ENCODE measurements around the gene POU3F1.

The POU3F1 gene

DNA sequence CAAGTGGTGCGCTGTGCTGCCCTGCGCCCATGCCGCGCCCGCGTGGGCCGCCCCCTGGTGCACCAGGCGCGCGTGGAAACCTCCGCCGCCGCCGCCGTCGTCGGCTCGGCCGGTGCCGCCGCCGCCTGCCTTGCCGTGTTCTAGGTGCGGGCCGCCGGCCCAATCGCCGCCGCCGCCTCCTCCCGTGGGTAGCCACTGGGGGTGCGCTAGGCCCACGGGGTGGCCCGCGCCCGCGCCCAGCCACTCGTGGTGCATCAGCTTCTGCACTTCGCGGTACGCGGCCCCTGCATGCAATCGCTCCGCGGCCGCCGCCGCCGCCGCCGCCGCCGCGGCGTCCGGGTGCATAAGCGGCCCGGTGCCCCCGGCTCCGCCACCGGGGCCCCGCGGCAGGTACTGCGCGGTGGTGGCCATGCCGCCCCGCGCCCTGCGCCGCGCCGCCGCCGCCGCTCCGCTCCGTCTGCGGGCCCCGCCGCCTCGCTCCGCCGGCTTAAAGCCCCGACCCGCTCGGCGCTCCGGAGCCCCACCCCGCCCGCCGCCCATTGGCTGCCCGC lies at the start of gene POU3F1:
Gene POU3F1, minus strand, starts transcription at position 461 of the 551 bp plus-strand sequence. Its CDS starts 50 bp downstream, at position 411.
- DNase-seq: no peak

DNA sequence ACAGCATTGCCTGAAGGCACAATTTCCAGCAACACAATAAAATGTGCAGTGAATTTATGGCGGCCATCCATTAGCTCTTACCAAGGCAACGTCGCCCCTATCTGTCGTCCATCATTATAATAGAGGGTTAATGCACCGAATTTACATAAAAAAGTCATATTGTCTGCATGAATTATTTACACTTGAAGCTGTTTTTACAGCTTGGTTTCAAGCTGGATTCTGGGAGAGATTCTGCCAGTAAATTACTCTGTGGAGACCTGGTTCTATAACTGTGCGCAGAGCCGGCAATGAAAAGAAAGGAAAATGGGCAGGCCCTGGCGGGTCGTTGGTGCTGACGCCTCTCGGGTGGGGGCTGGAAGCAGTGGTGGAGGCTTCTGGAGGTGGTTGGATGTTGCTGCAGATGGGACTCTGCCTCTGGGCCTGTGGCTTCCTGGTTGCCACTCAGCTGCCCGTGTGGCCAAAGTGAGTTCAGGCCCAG lies 48.9 kb upstream of the POU3F1 start:
- DNase-seq: no peak

- no peak for DNase-seq
Measured at GRCh38 chr1:38094711-38095290, 48.2 kb upstream of the POU3F1 start.

DNA sequence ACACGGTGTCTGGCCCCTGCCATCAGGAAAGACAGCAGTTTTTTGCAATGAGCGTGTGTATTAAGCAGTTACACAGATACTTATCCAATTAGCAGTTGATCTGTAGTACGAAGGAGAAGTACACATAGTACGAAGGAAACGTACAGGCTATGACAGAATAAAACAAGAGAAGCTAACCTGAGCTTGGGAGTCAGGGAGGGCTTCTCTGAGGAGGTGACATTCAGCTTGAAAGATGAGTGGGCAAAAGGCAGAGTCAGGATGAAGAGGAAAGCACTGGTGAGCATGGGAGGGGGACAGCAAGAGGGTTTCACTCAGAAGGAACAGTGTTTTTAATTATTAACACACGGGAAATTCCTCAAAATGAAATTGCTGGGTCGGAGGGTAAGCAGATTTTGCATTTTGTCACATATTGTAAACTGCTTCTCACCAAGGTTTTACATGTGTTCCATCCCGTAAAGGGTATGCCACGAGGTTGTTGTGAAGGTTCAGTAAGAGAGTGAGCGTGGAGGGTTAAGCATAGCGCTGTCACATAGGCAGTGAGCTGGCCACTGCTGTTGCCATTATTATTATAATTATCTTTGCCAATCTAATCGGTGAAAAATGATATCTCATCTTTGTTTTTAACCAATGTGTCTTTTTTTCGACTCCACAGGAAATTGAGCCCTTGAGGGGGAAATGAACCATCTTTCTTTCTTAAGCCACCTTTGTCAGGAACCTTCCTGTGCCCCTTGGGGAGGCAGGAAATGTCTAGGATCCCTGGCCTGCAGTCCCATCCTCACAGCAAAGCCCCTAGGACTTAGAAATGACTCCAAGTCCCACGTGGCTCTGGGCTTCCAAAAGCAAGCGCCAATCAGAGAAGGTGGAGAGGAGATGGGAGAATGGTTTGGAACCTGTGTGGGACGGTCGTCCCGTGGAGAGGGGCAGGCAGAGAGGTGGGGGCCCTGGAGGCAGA lies 47.3 kb upstream of the POU3F1 start:
- DNase-seq: no peak

GRCh38 chr1:38092256-38092655 lies 45.7 kb upstream of the POU3F1 start:
- no peak for DNase-seq

GRCh38 chr1:38090796-38091195 lies 44.2 kb upstream of the POU3F1 start:
- DNase-seq: no peak

GRCh38 chr1:38089712-38090360 lies 43.2 kb upstream of the POU3F1 start:
- no peak for DNase-seq

DNA sequence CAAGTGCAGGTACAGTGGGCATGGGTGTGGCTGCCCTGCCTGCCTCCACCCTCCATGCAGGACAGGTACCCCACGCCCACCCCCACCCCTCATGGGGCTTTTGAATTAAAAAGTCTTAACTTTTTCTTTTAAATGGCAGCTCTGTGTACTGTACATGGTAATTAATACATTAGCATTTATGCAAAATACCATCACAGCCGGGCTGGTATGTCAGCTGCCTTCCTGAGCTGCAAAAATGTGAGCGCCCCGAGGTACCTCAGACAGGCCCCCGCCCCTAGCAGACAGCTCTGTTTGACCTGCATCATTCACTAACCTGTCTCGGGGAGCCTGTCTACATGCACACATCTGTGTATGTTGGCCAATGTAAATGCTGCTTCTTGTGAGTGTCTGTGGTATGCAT lies 42.2 kb upstream of the POU3F1 start:
- no peak for DNase-seq

DNA sequence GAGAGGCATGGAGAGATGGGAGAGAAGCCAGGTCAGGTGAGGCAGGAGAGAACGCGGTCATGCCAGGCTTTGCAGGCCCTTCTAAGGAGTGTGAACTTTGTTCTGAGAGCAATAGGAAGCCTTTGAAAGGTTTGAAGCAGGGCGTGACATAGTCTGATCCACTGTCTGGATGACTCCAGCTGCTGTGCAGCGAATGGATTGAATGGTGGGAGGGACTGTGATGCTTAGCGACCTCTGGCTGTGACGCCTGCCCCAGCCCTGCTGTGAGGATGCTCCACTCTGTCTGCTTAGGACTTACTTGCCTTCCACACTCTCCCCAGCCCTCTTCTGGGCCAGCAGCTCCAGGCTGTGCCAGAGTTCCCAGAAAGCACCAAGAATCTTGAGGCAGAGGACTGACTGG lies 41.8 kb upstream of the POU3F1 start:
- no peak for DNase-seq

GRCh38 chr1:38087676-38088075 lies 41.1 kb upstream of the POU3F1 start:
- no peak for DNase-seq

DNA sequence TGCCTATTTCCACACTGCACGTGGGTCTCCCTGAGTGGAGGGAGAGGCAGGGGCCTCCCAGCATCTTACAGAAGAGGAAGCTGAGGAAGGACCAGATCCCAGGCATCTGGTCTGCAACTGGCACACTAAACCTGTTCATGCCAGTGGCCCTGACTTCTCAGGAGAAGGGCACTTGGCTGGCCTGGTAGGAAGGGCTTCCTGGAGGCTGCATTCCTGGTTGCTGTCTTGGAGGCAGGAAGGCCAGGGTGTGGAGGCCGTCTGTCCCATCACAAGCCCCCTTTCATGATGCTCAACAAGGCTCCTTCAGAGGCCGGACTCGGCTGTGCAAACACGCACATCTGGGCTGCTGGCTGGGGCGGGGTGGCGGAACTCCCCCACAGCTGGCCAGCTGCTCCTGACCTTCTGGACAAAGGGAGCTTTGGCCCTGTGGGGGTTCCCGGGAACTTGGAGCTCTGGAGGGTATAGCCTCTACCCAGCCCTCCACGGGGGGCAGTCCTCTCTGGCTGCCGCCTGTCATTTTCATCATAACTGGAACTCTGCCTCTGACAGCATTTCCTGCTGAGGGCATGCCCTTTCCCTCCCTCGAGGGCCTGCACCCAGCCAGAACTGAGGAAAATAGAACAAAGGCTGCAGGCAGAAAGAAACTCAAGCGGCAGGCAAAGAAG lies 39.2 kb upstream of the POU3F1 start:
- no peak for DNase-seq

DNA sequence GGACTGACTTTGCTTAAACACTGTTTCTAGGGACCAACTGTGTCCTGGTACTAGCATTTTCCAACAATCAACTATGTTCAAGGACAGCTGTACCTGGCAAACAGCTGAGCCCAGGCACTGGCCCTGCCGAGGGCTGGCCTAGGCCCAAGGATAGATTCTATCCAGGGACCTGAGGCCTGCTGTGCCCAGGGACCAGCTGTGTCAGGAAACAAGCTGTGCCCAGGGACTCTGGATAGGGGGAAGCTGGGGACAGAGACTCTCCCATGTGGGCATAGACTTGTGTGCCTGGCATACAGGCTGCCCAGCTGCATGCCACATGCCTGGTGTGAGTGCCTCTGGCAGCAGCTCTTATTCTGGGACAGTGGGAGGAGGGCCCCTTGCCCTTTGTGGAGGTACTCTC lies 38.1 kb upstream of the POU3F1 start:
- no peak for DNase-seq

GRCh38 chr1:38084113-38084512 lies 37.5 kb upstream of the POU3F1 start:
- DNase-seq: no peak

GRCh38 chr1:38083541-38083940 lies 36.9 kb upstream of the POU3F1 start:
- no peak for DNase-seq

DNA sequence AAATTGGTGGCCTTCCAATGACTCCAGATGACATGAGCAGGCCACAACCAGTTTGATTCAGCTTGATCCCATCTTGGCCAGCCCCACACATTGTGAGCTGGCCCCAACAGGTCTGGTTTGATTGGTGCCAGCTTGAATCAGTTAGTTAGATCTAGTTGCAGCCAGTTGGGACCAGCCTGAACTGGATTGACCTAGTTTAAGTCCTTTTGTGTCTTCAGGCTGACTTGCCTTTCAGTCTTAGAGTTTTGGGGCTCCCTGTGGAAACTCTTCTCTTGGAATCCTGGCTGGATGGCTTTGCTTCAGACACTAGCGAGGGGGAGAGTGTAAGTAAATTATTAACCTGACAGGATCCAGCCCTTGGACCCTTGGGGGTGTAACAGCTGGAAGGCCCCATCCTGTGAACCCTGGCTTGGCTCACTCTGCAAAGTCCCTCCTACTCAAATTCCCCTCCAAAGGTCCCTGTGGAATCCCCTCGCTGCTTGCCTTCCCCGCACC lies 36.2 kb upstream of the POU3F1 start:
- DNase-seq: no peak

DNA sequence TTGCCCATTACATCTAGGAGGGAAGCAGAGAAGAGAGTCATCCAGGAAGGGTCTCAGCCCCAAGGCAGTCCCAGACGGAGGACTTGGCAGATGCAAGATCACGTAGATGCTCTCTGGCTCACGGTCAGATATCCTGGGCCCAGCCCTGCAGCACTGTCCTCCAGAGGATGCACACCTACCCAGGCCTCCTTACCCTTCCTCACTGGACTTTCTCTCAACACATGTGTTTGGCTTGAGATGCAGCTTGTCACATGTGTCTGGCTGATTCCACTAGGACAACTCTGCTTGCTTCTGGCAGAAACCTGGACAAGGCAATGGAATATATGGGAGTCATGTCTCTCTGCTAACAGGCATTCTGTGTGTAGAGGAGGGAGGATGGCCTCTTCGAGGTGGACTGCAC lies 32.4 kb upstream of the POU3F1 start:
- DNase-seq: no peak

DNA sequence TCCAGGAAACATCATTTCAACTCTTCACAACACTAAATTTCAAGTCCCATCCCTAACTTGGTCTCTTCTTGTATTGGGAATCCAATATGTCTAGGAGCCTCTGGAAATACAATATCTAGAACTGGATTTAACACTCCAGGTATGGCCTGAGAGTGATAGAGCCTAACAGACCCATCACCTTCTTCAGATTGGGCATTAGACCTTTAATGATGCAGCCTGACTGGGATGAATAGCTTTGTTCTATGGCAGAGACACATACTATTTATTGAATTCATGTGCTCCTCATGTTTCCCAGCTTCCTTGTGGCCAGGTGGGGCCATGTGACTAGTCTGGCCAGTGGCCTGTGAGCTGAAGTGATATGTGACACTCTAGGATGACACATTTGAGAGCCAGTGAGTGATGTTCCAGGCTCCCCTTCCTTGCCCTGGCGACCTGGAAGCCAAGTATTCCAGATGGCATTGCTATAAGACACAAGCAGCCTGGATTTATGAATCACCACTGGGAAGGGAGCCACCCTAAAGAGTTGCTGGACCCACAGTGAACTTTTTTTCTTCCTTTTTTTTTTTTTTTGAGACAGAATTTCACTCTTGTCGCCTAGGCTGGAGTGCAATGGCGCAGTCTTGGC lies 31.0 kb upstream of the POU3F1 start:
- no peak for DNase-seq

DNA sequence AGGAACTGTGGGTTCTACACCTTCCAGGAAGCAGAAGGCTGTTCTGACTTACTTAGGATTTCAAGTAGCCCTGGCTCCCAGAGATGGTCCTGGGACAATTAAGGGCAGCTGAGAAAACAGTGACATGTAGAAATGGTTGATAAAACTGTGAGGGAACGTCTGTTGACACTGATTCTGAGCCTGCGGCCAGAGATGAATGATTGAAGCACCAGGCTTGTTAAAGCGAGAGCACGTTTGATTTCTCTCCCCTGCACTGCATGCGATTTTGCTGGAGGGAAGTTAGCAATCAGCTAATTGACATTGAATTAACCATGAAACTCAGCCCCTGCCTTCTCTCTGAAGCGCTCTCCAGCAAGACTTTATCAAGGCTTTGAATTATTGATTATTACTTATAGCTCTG lies 29.9 kb upstream of the POU3F1 start:
- no peak for DNase-seq

DNA sequence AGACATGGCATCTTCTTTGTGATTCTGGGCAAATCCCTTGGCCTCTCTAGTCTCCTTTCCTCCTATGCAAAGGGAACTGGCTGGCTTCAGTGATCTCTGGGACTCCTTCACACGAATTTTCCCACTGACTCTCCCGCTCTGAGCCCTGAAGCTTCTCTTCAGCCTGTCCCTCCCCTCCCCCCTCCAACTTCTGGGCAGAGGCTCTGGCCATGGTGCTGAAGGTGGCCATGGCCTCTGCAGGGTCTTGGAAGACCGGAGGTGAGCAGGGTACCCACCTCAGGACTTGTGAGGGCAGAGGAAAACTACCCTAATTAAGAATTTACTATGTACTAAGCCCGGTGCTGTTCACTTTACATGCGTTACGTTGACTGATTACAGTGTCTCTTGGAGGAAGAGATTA lies 29.4 kb upstream of the POU3F1 start:
- no peak for DNase-seq

DNA sequence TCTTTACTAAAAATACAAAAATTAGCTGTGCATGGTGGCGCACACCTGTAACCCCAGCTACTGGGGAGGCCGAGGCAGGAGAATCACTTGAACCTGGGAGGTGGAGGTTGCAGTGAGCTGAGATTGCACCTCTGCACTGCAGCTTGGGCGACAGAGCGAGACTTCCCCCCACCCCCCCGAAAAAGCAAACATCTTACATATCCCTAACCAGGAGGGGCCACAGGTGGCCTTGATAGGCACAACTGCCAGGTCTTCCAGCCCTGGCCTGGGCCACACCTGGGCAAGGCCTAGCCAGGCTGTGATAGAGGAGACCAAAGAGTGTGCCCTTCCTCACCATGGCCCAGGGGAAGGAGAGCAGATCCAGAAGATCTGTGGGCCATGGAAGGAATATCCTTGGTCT lies 28.6 kb upstream of the POU3F1 start:
- DNase-seq: no peak

DNA sequence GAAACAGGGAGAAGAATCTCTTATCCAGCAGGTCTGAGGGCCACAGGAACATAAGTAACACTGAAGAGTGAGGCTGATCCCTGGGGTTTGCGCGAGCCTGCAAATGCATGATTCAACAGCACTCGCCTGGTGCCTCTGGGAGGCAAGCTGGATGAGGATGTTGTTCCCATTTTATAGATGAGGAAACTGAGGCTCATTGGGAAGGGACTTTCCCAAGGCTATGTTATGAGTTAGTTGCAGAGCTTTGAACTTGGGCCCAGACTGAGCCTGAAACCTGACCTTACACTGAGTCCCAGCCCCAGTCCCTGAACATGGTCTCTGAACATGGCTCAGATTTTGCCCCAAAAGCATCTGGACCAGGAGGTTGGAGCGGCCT lies 27.7 kb upstream of the POU3F1 start:
- no peak for DNase-seq
